Measurements from ENCODE around the gene STX16. TPM values are rescaled to one million over a fixed set of nuclear protein-coding genes. Genes with fewer than 3 reads are reported as not detected.
A peak's percentile ranks its signal among the peaks of the same experiment; 100 is the strongest.

Gene STX16
- total and polyA plus RNA-seq, 2 of the 13 experiments (the other 11 are each of a cell fraction or from before 2014, with no cell fraction given): 28.0 to 72.7 TPM

GRCh38 chr20:58651946-58652605 lies 993 bp downstream of the STX16 start (continued):
- 0 out of 2 replicates have a peak, but pooled peaks have one; percentile 5 for TF ChIP-seq ZNF605 (CRISPR knock-in tag; IDR thresholded peaks at IDR 0.05)
- TF ChIP-seq XBP1 (CRISPR knock-in tag; IDR thresholded peaks at IDR 0.05): no peak
- no peak for TF ChIP-seq ZNF275 (CRISPR knock-in tag; IDR thresholded peaks at IDR 0.05; ENCODE audit: borderline replicate concordance)
- no peak for TF ChIP-seq MED13 (CRISPR knock-in tag; IDR thresholded peaks at IDR 0.05)
- TF ChIP-seq, protein P1, sequence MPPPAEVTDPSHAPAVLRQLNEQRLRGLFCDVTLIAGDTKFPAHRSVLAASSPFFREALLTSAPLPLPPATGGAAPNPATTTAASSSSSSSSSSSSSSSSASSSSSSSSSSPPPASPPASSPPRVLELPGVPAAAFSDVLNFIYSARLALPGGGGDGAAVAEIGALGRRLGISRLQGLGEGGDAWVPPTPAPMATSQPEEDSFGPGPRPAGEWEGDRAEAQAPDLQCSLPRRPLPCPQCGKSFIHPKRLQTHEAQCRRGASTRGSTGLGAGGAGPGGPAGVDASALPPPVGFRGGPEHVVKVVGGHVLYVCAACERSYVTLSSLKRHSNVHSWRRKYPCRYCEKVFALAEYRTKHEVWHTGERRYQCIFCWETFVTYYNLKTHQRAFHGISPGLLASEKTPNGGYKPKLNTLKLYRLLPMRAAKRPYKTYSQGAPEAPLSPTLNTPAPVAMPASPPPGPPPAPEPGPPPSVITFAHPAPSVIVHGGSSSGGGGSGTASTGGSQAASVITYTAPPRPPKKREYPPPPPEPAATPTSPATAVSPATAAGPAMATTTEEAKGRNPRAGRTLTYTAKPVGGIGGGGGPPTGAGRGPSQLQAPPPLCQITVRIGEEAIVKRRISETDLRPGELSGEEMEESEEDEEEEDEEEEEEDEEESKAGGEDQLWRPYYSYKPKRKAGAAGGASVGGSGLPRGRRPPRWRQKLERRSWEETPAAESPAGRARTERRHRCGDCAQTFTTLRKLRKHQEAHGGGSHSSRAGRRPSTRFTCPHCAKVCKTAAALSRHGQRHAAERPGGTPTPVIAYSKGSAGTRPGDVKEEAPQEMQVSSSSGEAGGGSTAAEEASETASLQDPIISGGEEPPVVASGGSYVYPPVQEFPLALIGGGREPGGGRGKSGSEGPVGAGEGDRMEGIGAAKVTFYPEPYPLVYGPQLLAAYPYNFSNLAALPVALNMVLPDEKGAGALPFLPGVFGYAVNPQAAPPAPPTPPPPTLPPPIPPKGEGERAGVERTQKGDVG (CRISPR knock-in tag; IDR thresholded peaks at IDR 0.05; ENCODE audit: borderline replicate concordance): no peak
- no peak for TF ChIP-seq PRDM4 (CRISPR knock-in tag; IDR thresholded peaks at IDR 0.05; ENCODE audit: borderline replicate concordance)
- TF ChIP-seq, protein P2, sequence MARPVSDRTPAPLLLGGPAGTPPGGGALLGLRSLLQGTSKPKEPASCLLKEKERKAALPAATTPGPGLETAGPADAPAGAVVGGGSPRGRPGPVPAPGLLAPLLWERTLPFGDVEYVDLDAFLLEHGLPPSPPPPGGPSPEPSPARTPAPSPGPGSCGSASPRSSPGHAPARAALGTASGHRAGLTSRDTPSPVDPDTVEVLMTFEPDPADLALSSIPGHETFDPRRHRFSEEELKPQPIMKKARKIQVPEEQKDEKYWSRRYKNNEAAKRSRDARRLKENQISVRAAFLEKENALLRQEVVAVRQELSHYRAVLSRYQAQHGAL (CRISPR knock-in tag; IDR thresholded peaks at IDR 0.05; ENCODE audit: not compliant biosample characterization): no peak
- TF ChIP-seq GPN1 (CRISPR knock-in tag; IDR thresholded peaks at IDR 0.05; ENCODE audit: borderline replicate concordance): no peak
- no peak for TF ChIP-seq YEATS2 (CRISPR knock-in tag; IDR thresholded peaks at IDR 0.05; ENCODE audit: borderline replicate concordance)
- TF ChIP-seq, protein P3, sequence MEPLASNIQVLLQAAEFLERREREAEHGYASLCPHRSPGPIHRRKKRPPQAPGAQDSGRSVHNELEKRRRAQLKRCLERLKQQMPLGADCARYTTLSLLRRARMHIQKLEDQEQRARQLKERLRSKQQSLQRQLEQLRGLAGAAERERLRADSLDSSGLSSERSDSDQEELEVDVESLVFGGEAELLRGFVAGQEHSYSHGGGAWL (CRISPR knock-in tag; IDR thresholded peaks at IDR 0.05): no peak; the same call in 1 of the 2 replicates
- TF ChIP-seq NFAT5 (CRISPR knock-in tag; IDR thresholded peaks at IDR 0.05): no peak; the same call in 1 of the 2 replicates
- no peak; the same call in 1 of the 2 replicates for TF ChIP-seq ZZZ3 (CRISPR knock-in tag; IDR thresholded peaks at IDR 0.05; ENCODE audit: borderline replicate concordance)
- no peak for TF ChIP-seq ZNF775 (CRISPR knock-in tag; IDR thresholded peaks at IDR 0.05; ENCODE audit: borderline replicate concordance)
- TF ChIP-seq ZFP90 (CRISPR knock-in tag; IDR thresholded peaks at IDR 0.05; ENCODE audit: borderline replicate concordance): no peak
